GM21717 (cell line): ENCODE measurements around the gene NFIB.

Source experiments
- ATAC-seq: cut with Tn5 transposase; IDR thresholded peaks from one replicate; pipeline ENCODE4 v1.9.1; 2021; ENCODE audit warnings: mild to moderate bottlenecking, moderate library complexity; ENCODE audit not compliant: unreplicated experiment

NFIB gene

GRCh38 chr9:14249527-14249926, 64.4 kb downstream of the NFIB start:
- ATAC-seq: no peak

- no peak for ATAC-seq
These were observed 65.8 kb downstream of the NFIB start for GRCh38 chr9:14248149-14248548.

- ATAC-seq: no peak
These were observed 66.4 kb downstream of the NFIB start for GRCh38 chr9:14247577-14247976.

GRCh38 chr9:14246951-14247350, 67.0 kb downstream of the NFIB start:
- no peak for ATAC-seq

- no peak for ATAC-seq
These were observed 67.9 kb downstream of the NFIB start for GRCh38 chr9:14245901-14246525.

GRCh38 chr9:14243514-14244042, 70.4 kb downstream of the NFIB start:
- no peak for ATAC-seq

GRCh38 chr9:14242150-14242805, 71.7 kb downstream of the NFIB start:
- ATAC-seq: no peak

- no peak for ATAC-seq
These were observed 73.4 kb downstream of the NFIB start for GRCh38 chr9:14240537-14240936.

- no peak for ATAC-seq
These were observed 75.4 kb downstream of the NFIB start for GRCh38 chr9:14238518-14238917.

- no peak for ATAC-seq
These were observed 75.9 kb downstream of the NFIB start for GRCh38 chr9:14238079-14238478.

- no peak for ATAC-seq
These were observed 77.3 kb downstream of the NFIB start for GRCh38 chr9:14236591-14236990.

- ATAC-seq: no peak
These were observed 81.8 kb downstream of the NFIB start for GRCh38 chr9:14232111-14232510.

GRCh38 chr9:14231196-14231990, 82.5 kb downstream of the NFIB start:
- no peak for ATAC-seq

GRCh38 chr9:14228602-14229001, 85.3 kb downstream of the NFIB start:
- ATAC-seq: no peak

- ATAC-seq: no peak
These were observed 86.9 kb downstream of the NFIB start for GRCh38 chr9:14226855-14227532.

- ATAC-seq: no peak
These were observed 90.9 kb downstream of the NFIB start for GRCh38 chr9:14223081-14223480.

- no peak for ATAC-seq
These were observed 91.6 kb downstream of the NFIB start for GRCh38 chr9:14222149-14222835.

- no peak for ATAC-seq
These were observed 92.4 kb downstream of the NFIB start for GRCh38 chr9:14221558-14221957.

GRCh38 chr9:14221119-14221518, 92.8 kb downstream of the NFIB start:
- ATAC-seq: no peak

GRCh38 chr9:14220256-14220655, 93.7 kb downstream of the NFIB start:
- ATAC-seq: no peak

GRCh38 chr9:14219850-14220249, 94.1 kb downstream of the NFIB start:
- no peak for ATAC-seq
